Measurements from ENCODE around the gene TOMM70. TPM values are rescaled to one million over a fixed set of nuclear protein-coding genes. Genes with fewer than 3 reads are reported as not detected.

The TOMM70 gene
- total and polyA plus RNA-seq, 2 donors (not counting 3 experiments of a cell fraction or from before 2014, with no cell fraction given) = 7.6 to 32.3 TPM

DNA sequence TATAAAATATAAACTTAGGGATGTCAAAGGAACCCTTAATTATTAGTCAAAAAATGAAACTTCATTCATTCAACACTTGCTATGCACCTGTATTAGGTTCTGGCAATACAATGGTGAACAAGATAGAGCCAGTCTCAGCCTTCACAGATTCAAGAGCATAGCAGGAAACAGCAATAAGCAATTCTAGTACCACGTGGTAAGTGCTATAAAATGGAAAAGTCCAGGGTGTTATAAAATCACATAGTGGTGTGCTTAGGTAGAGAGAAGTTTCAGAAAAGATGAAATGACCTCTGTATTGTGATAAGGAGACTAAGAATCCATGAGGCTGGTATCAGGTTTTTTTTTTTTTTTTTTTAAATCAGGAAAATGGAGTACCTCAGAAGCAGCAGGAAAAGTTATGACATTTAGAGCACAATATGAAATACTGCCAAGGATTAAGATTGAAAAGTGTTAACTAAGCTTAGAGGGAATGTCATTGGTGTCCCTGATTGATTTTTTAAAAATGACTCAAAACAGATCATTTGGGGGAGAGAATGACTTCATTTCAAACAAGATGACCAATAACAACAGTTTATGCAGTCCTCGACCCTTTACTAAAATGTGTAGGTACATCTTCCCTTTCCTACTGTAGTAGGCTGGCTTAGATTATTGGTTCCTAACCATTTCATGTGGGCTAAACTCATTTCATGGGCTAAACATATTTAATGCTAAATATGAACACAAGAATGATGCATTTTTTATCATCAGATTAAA lies 5.0 kb downstream of the TOMM70 start:
- Histone ChIP-seq H3K9me1 (replicated peaks; ENCODE audit: control insufficient read depth, extremely low read depth, insufficient read depth, low read length) (no peaks in the 10 kb centered on the region), H4K20me1 (replicated peaks; ENCODE audit: control insufficient read depth, extremely low read depth, insufficient read depth, low read length) (no peaks in the 10 kb centered on the region), H3K27me3 (ENCODE audit: control insufficient read depth in 2 of 2, insufficient read depth in 2 of 2, low read length in 2 of 2) (no peaks in the 10 kb centered on the region), H3K4me3 (replicated peaks in 1 of 3; ENCODE audit: insufficient read depth in 1 of 3, low read depth in 1 of 3, low read length in 3 of 3) (no peak overlapping the region), H2AFZ (ENCODE audit: low read depth, low read length) (no peak overlapping the region), H3K9me3 (replicated peaks; ENCODE audit: control insufficient read depth, insufficient read depth, low read length) (no peaks in the 10 kb centered on the region), H3K79me2 (ENCODE audit: control insufficient read depth, insufficient read depth, low read length) (peaks cover 91% of the 10 kb centered on the region), H3K4me1 (ENCODE audit: control insufficient read depth, extremely low read depth, insufficient read depth, low read length) (peaks cover 11% of the 10 kb centered on the region), H3K36me3 (ENCODE audit: control insufficient read depth in 2 of 2, extremely low read depth in 1 of 2, insufficient read depth in 2 of 2, low read length in 2 of 2) (no peaks in the 10 kb centered on the region), H3K27ac (ENCODE audit: insufficient read depth, low read depth, low read length) (no peak overlapping the region), H3K9ac (replicated peaks; ENCODE audit: extremely low read depth, insufficient read depth, low read length) (no peak overlapping the region), H3K4me2 (ENCODE audit: insufficient read depth, low read length) (no peak overlapping the region)
- dilution Hi-C loops (cut with MboI; ENCODE audit: extremely low pct_ligation_motif_present, low sequenced_read_pairs) (no loop called here), intact Hi-C loops (cut with micrococcal nuclease) (no loop called here)
- CTCF ChIA-PET = interaction anchor here (1.0 kb wide), 1 partner anchor 9 kb away, joined by 5 read pairs; no protein-coding TSS in a partner anchor
- POLR2A ChIA-PET = no interaction called here
- BruUV-seq (replicated peaks) = no TSS peak
- TF ChIP-seq POLR2A (IDR thresholded peaks at IDR 0.05; ENCODE audit: low read depth, low read length) = no peak
- DNase-seq (ENCODE audit: low read depth, low spot score) (no peak), FAIRE-seq (no peak)

DNA sequence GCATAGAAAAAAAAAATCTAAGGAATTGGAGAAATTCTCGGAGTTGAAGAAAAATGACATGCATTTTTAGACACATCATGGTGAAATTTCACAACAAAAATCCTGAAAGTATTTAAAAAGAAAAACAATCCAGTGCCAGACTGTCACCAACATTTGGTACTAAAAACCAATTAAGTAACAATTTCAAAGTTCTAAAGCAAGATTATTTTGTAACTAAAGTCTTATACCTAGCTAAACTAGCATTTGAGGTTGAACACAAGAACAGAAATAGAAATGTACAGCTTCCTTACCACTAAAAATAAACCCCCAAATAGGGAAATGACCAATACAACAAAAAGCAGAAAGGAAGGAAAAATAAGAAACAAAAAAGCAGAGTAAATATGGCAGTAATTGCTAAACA lies 11.9 kb downstream of the TOMM70 start:
- ChIA-PET POLR2A (no interaction called here), CTCF (no interaction called here)
- peaks cover 3% of the 10 kb centered on the region for H4K20me1 ChIP-seq (replicated peaks; ENCODE audit: control insufficient read depth, extremely low read depth, insufficient read depth, low read length)
- H3K9me3 ChIP-seq (replicated peaks; ENCODE audit: control insufficient read depth, insufficient read depth, low read length) = no peaks in the 10 kb centered on the region
- no peak overlapping the region for H3K9ac ChIP-seq (replicated peaks; ENCODE audit: extremely low read depth, insufficient read depth, low read length)
- H3K4me2 ChIP-seq (ENCODE audit: insufficient read depth, low read length) = no peak overlapping the region
- peaks cover 21% of the 10 kb centered on the region for H3K4me1 ChIP-seq (ENCODE audit: control insufficient read depth, extremely low read depth, insufficient read depth, low read length)
- peaks cover 73% of the 10 kb centered on the region for H3K79me2 ChIP-seq (ENCODE audit: control insufficient read depth, insufficient read depth, low read length)
- H3K9me1 ChIP-seq (replicated peaks; ENCODE audit: control insufficient read depth, extremely low read depth, insufficient read depth, low read length) = no peaks in the 10 kb centered on the region
- intact Hi-C loops (cut with micrococcal nuclease) (no loop called here), dilution Hi-C loops (cut with MboI; ENCODE audit: extremely low pct_ligation_motif_present, low sequenced_read_pairs) (no loop called here)
- DNase-seq (ENCODE audit: low read depth, low spot score) = no peak
- H3K27ac ChIP-seq (ENCODE audit: insufficient read depth, low read depth, low read length) = no peak overlapping the region
- H2AFZ ChIP-seq (ENCODE audit: low read depth, low read length) = no peak overlapping the region
- no peak for TF ChIP-seq MYC (IDR thresholded peaks at IDR 0.05; ENCODE audit: low read depth, low read length)
- TF ChIP-seq, protein P1, sequence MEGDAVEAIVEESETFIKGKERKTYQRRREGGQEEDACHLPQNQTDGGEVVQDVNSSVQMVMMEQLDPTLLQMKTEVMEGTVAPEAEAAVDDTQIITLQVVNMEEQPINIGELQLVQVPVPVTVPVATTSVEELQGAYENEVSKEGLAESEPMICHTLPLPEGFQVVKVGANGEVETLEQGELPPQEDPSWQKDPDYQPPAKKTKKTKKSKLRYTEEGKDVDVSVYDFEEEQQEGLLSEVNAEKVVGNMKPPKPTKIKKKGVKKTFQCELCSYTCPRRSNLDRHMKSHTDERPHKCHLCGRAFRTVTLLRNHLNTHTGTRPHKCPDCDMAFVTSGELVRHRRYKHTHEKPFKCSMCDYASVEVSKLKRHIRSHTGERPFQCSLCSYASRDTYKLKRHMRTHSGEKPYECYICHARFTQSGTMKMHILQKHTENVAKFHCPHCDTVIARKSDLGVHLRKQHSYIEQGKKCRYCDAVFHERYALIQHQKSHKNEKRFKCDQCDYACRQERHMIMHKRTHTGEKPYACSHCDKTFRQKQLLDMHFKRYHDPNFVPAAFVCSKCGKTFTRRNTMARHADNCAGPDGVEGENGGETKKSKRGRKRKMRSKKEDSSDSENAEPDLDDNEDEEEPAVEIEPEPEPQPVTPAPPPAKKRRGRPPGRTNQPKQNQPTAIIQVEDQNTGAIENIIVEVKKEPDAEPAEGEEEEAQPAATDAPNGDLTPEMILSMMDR (IDR thresholded peaks at IDR 0.05; ENCODE audit: extremely low read depth in 1 of 2, insufficient read depth in 1 of 2, low read depth in 1 of 2, low read length in 2 of 2) = no peak
- TF ChIP-seq, protein P2, sequence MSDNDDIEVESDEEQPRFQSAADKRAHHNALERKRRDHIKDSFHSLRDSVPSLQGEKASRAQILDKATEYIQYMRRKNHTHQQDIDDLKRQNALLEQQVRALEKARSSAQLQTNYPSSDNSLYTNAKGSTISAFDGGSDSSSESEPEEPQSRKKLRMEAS (IDR thresholded peaks at IDR 0.05; ENCODE audit: insufficient read depth, insufficient read length) = no peak
- TF ChIP-seq POLR2A (IDR thresholded peaks at IDR 0.05; ENCODE audit: low read depth, low read length) = no peak
- no TSS peak for BruUV-seq (replicated peaks)
- no peaks in the 10 kb centered on the region for H3K27me3 ChIP-seq (ENCODE audit: control insufficient read depth in 2 of 2, insufficient read depth in 2 of 2, low read length in 2 of 2)
- peaks cover 0 to 11% of the 10 kb centered on the region in 2 experiments for H3K36me3 ChIP-seq (ENCODE audit: control insufficient read depth in 2 of 2, extremely low read depth in 1 of 2, insufficient read depth in 2 of 2, low read length in 2 of 2)
- no peak for FAIRE-seq
- H3K4me3 ChIP-seq (replicated peaks in 1 of 3; ENCODE audit: insufficient read depth in 1 of 3, low read depth in 1 of 3, low read length in 3 of 3) = no peak overlapping the region

Measured in endothelial cell of umbilical vein (primary cell).